IMR-90 (cell line): Measurements from ENCODE around the gene OR51B2. TPM values are rescaled to one million over a fixed set of nuclear protein-coding genes. Genes with fewer than 3 reads are reported as not detected.
A peak's percentile ranks its signal among the peaks of the same experiment; 100 is the strongest.

Source experiments
- ATAC-seq: fragments of 200-7000 bp; cut with Tn5 transposase; 2 replicates; pipeline ENCODE4 v1.9.1; 2020; ENCODE audit warnings: low read depth, mild to moderate bottlenecking, moderate library complexity
- BruUV-seq: library from RNA; stranded (reverse); fragments of 400-500 nt; replicated peaks from 2 replicates; lab custom pipeline; 2021; lab: Mats Ljungman, UMichigan
- CTCF ChIA-PET: fragments of 300-600 bp; formaldehyde crosslinking; extraction: SDS; loops from one replicate; lab custom pipeline; 2021; ENCODE audit warnings: antibody characterized with exemption; lab: Yijun Ruan, JAX
- POLR2A ChIA-PET: fragments of 300-600 bp; sonication (Branson Sonifier 250); formaldehyde crosslinking; loops from one replicate; lab custom pipeline; 2022; ENCODE audit warnings: antibody characterized with exemption; ENCODE audit not compliant: unreplicated experiment; lab: Charles Lee
- DNase-seq: peaks from one replicate; pipeline ENCODE4 v3.0.0; 2013
- H2AFZ ChIP-seq: replicated peaks from 2 replicates; pipeline ENCODE3; 2013; ENCODE audit warnings: low read length, mild to moderate bottlenecking; ENCODE audit not compliant: poor library complexity
- H2AK5ac ChIP-seq: 2 replicates; pipeline ENCODE4 v1.6.1; 2013; ENCODE audit warnings: low read depth, low read length, inconsistent platforms
- H2AK9ac ChIP-seq: replicated peaks from 2 replicates; pipeline ENCODE3; 2013; ENCODE audit warnings: mild to moderate bottlenecking, low read depth, low read length, moderate library complexity; ENCODE audit not compliant: poor library complexity
- H2BK120ac ChIP-seq: 2 replicates; pipeline ENCODE4 v1.6.1; 2013; ENCODE audit warnings: low read depth, low read length, inconsistent platforms
- H2BK15ac ChIP-seq: 3 replicates; pipeline ENCODE4 v1.6.1; 2013; ENCODE audit warnings: low read depth, low read length, inconsistent platforms
- H2BK20ac ChIP-seq: 2 replicates; pipeline ENCODE4 v1.6.1; 2013; ENCODE audit warnings: low read depth, mild to moderate bottlenecking, inconsistent platforms, low read length, moderate library complexity
- H2BK5ac ChIP-seq: 2 replicates; pipeline ENCODE4 v1.6.1; 2013; ENCODE audit warnings: mild to moderate bottlenecking, low read depth, low read length, inconsistent platforms; ENCODE audit not compliant: poor library complexity, severe bottlenecking
- H3K14ac ChIP-seq: replicated peaks from 2 replicates; pipeline ENCODE4 v1.6.1; 2013; ENCODE audit warnings: low read depth, low read length, inconsistent platforms
- H3K18ac ChIP-seq: 2 replicates; pipeline ENCODE4 v1.6.1; 2013; ENCODE audit warnings: low read depth, low read length, control low read depth
- H3K23ac ChIP-seq: 2 replicates; pipeline ENCODE4 v1.6.1; 2013; ENCODE audit warnings: low read depth, low read length, inconsistent platforms
- H3K27ac ChIP-seq: 2 replicates; pipeline ENCODE4 v1.5.1; 2013; ENCODE audit warnings: mild to moderate bottlenecking, control low read depth, low read length; ENCODE audit not compliant: insufficient read depth
- H3K27me3 ChIP-seq: 2 replicates; pipeline ENCODE4 v1.6.1; 2013; ENCODE audit warnings: low read length; ENCODE audit not compliant: control insufficient read depth, insufficient read depth
- H3K36me3 ChIP-seq: 2 replicates; pipeline ENCODE4 v1.6.1; 2013; ENCODE audit warnings: low read length, mixed read lengths; ENCODE audit not compliant: control insufficient read depth, insufficient read depth
- H3K4ac ChIP-seq: 2 replicates; pipeline ENCODE4 v1.6.1; 2013; ENCODE audit warnings: low read depth, low read length, inconsistent platforms
- H3K4me1 ChIP-seq: 2 replicates; pipeline ENCODE4 v1.6.1; 2013; ENCODE audit warnings: low read length, mixed read lengths; ENCODE audit not compliant: control insufficient read depth, insufficient read depth
- H3K4me2 ChIP-seq: 2 replicates; pipeline ENCODE4 v1.6.1; 2013; ENCODE audit warnings: low read depth, mild to moderate bottlenecking, control low read depth, low read length, moderate library complexity
- H3K4me3 ChIP-seq: 2 replicates; pipeline ENCODE4 v1.5.1; 2013; ENCODE audit warnings: low read depth, mild to moderate bottlenecking, control low read depth, low read length, moderate library complexity; ENCODE audit not compliant: insufficient read depth
- H3K56ac ChIP-seq: 2 replicates; pipeline ENCODE4 v1.6.1; 2013; ENCODE audit warnings: low read length, inconsistent platforms; ENCODE audit not compliant: insufficient read depth; ENCODE audit errors: extremely low read depth
- H3K79me1 ChIP-seq, 2 experiments: 2 replicates each; pipeline ENCODE4 v1.6.1; 2013; ENCODE audit warnings: low read length in 2 of 2, inconsistent platforms in 1 of 2, low read depth in 1 of 2
- H3K9ac ChIP-seq: 2 replicates; pipeline ENCODE4 v1.6.1; 2013; ENCODE audit warnings: low read depth, low read length, control low read depth
- H3K9me1 ChIP-seq: 2 replicates; pipeline ENCODE4 v1.6.1; 2013; ENCODE audit warnings: low read length, inconsistent platforms; ENCODE audit not compliant: insufficient read depth
- H3K9me3 ChIP-seq: 2 replicates; pipeline ENCODE4 v1.6.1; 2013; ENCODE audit warnings: low read length; ENCODE audit not compliant: control insufficient read depth, insufficient read depth
- H4K20me1 ChIP-seq: 2 replicates; pipeline ENCODE4 v1.6.1; 2013; ENCODE audit warnings: low read length, inconsistent platforms; ENCODE audit not compliant: insufficient read depth
- H4K5ac ChIP-seq: 2 replicates; pipeline ENCODE4 v1.6.1; 2013; ENCODE audit warnings: mild to moderate bottlenecking, low read depth, low read length, control low read depth
- H4K8ac ChIP-seq, 2 experiments: 2 replicates each; pipeline ENCODE4 v1.6.1; 2013; ENCODE audit warnings: low read depth in 2 of 2, low read length in 2 of 2, control low read depth in 1 of 2, inconsistent platforms in 1 of 2
- H4K91ac ChIP-seq: 2 replicates; pipeline ENCODE4 v1.6.1; 2013; ENCODE audit warnings: low read depth, low read length, inconsistent platforms; ENCODE audit not compliant: insufficient read depth
- CEBPB ChIP-seq: IDR thresholded peaks from 2 replicates; pipeline ENCODE4 v1.6.1; 2012; ENCODE audit warnings: low read depth, low read length, improper control_type of control experiment
- MXI1 ChIP-seq: IDR thresholded peaks from 2 replicates; pipeline ENCODE4 v1.6.1; 2012; ENCODE audit warnings: low read depth, mild to moderate bottlenecking, low read length, moderate library complexity, borderline replicate concordance
- RAD21 ChIP-seq: IDR thresholded peaks from 2 replicates; pipeline ENCODE4 v1.6.1; 2012; ENCODE audit warnings: low read length, improper control_type of control experiment
- RCOR1 ChIP-seq: IDR thresholded peaks from 2 replicates; pipeline ENCODE4 v1.6.1; 2012; ENCODE audit warnings: mild to moderate bottlenecking, low read length, improper control_type of control experiment; ENCODE audit not compliant: insufficient replicate concordance
- WGBS, 2 experiments: methylation state at CpG; one replicate each; pipeline versions ENCODE4 v1.1.5 to v1.1.7; 2013; ENCODE audit warnings: missing lambda C conversion rate in 2 of 2; ENCODE audit not compliant: insufficient read length in 1 of 2; ENCODE audit errors: extremely low coverage in 2 of 2; 5-methylcytosine and 5-hydroxymethylcytosine counted together
- dilution Hi-C: fragments of 300-500 bp; cut with HindIII; formaldehyde crosslinking; loops from one replicate; pipeline ENCODE4 v1.14.3; 2018; ENCODE audit warnings: low sequenced_read_pairs; ENCODE audit not compliant: unreplicated experiment
- in situ Hi-C: fragments of 300-500 bp; cut with MboI; formaldehyde crosslinking; loops from 3 replicates; pipeline ENCODE4 v1.14.3; 2019; ENCODE audit warnings: low sequenced_read_pairs, inconsistent platforms, mixed read lengths
- intact Hi-C: fragments of 100-400 bp; cut with micrococcal nuclease; formaldehyde crosslinking; loops from 2 replicates; pipeline ENCODE4 v1.10.0; 2022
- polyA plus RNA-seq, 3 experiments: library from polyadenylated mRNA; depleted of rRNA; stranded (reverse); fragments of >200 nt; gene quantifications; 2 replicates each; pipeline ENCODE4 v1.2.3, GENCODE V29; 2012; ENCODE audit warnings: low replicate concordance in 1 of 3
- total RNA-seq: library from RNA; depleted of rRNA; stranded (reverse); fragments of >200 nt; gene quantifications from 2 replicates; pipeline ENCODE4 v1.2.3, GENCODE V29; 2012

Gene OR51B2
- total and polyA plus RNA-seq, 2 of the 4 experiments (the other 2 are of a cell fraction) = not detected

DNA sequence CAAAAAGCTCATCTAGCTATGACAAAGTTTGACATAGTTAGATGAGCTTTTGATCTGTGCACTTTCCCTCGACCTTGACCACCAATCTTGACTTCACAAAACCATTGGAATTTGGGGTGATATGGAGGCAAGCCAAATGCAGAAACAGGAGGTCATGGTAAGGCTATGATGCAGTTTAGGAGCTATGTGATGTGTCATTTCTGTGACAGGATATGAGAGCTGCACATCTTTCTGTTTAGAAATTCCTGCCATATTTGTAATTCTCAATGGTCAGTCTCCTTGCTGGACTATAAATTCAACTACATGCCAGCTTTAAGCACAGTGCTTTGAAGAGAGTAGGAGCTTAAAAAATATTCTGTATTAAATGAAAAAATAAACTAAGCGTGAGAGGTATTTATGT lies 40.1 kb upstream of the OR51B2 start:
- in situ Hi-C loops (loop anchor here (10.0 kb wide), 1 partner anchor 79 kb away; no protein-coding TSS in a partner anchor), dilution Hi-C loops (no loop called here), intact Hi-C loops (loop anchor here (1.0 to 10.0 kb wide), 2 partner anchors 21 to 321 kb away; partner anchors contain the start of genes OR51B5, TRIM22 and TRIM5)
- Histone ChIP-seq H2BK5ac (peak overlapping the region; percentile 98), H2BK15ac (no peak overlapping the region), H3K9me3 (no peaks in the 10 kb centered on the region), H3K18ac (peak overlapping the region; percentile 100; the same call in 1 of the 2 replicates), H3K4ac (peak overlapping the region; percentile 99; the same call in 1 of the 2 replicates), H3K23ac (peak overlapping the region; percentile 95; the same call in 1 of the 2 replicates), H4K91ac (peak overlapping the region; percentile 99), H2BK120ac (peak overlapping the region; percentile 100), H3K4me1 (peaks cover 26% of the 10 kb centered on the region), H3K27me3 (no peaks in the 10 kb centered on the region), H2AK9ac (no peak overlapping the region), H3K36me3 (no peaks in the 10 kb centered on the region), H2BK20ac (peak overlapping the region; percentile 99), H3K9me1 (peaks cover 19% of the 10 kb centered on the region), H3K9ac (peak overlapping the region; percentile 79; the same call in 1 of the 2 replicates), H3K4me2 (no peak overlapping the region), H2AK5ac (no peak overlapping the region; the same call in 1 of the 2 replicates), H3K14ac (peak overlapping the region; percentile 99), H4K5ac (peak overlapping the region; percentile 99; the same call in 1 of the 2 replicates), H3K4me3 (no peak overlapping the region), H4K20me1 (no peaks in the 10 kb centered on the region), H2AFZ (no peak overlapping the region), H4K8ac (peak overlapping the region; percentile 97; a peak in 3 of 4 replicates), H3K56ac (peak overlapping the region; percentile 99), H3K79me1 (peaks cover 0 to 18% of the 10 kb centered on the region in 2 experiments; a peak in 2 of 4 replicates), H3K27ac (peak overlapping the region; percentile 100)
- BruUV-seq = no TSS peak
- DNase-seq = peak; percentile 96
- POLR2A ChIA-PET = interaction anchor here (0.5 to 1.3 kb wide), 8 partner anchors 15 to 239 kb away, joined by 3 to 6 read pairs (median 4); partner anchors contain the start of gene OR51B5
- peak; percentile 54 for TF ChIP-seq RCOR1
- no peak for TF ChIP-seq MXI1
- no peak for TF ChIP-seq RAD21
- 0 out of 2 replicates have a peak, but pooled peaks have one; percentile 8 for TF ChIP-seq CEBPB
- peak; percentile 72 for ATAC-seq
- no CpG with 5 or more reads among the region's 2 CpGs for WGBS, 2 experiments
- CTCF ChIA-PET = interaction anchor here (0.6 to 1.5 kb wide), 5 partner anchors 19 to 999 kb away, joined by 3 to 5 read pairs (median 3); no protein-coding TSS in a partner anchor
